ENCODE results near the gene DNAH1.

The DNAH1 gene

DNA sequence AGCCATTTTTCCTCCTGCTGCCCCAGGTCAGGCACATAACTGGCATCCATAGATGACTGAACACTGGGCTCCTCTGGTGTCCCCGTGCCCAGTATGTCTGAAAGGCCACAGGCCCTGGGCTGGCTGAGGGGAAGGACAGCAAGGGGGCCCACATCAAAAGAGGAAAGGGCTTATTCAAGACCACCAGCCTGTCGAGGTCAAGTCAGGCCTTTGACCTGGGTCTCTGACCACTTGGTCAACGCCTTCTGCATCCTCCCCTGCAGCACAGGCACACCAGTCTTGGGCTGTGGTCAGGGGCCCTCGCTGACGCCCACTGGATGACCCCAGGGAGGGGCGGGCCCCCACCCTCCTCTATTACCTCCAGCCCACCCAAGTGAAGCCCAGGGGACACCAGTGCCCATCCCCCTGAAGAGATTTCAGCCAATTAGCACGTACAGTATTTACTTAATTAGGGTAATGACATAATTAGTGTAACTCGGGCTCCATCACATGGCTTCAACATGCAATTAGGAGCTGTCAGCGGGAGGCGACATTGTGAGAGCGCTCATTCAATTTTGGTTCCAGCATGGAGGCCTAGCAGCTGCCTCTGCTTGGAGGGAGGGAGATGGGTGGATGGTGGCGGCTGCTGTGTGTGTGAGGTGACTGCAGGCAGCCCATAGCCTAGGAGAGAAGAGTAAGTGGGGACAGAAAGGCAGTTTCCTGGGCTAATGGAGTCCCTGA is 13.5 kb upstream of the DNAH1 start:
- no peak for DNase-seq
- intact Hi-C loops (cut with DNase I): no loop called here

DNA sequence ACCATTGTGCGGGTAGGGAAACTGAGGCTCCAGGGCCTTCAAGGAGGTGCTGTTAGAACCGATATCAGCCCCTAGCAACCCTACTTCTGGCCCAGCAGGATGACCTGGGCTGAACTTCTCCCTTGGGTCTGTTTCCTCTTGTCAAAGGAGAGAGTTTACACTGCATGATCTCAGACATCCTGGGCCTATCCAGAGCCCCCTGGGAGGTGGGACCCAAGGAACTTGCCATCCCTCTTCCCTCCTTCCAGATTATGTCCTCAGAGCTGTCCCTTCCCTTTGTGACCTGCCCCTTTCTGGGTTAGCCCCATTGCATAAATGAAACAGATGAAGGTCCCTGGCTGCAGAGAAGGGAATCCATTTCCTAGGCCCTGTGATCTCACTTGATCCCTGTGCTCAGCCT is 12.3 kb upstream of the DNAH1 start:
- no peak for DNase-seq
- intact Hi-C loops (cut with DNase I): no loop called here

DNA sequence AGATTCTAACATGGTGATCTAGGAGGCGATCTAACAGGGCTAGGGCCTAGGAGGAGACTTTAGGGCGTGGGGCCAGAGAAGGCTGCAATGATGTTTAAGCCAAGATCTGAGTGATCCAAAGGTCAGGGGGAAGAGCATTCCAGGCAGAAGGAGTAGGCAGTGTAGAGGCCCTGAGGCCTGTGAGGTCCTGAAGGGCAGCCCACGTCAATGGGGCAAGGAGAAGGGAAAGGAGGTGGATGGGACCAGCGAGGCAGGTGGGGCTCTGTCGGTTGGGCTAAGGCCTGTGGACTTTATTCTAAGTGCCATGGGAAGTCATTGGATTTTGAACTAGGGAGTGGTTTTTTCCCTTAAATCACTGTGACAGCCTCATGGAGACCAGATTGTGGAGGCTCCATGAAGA is 10.2 kb upstream of the DNAH1 start:
- DNase-seq: no peak
- intact Hi-C loops (cut with DNase I): no loop called here

DNA sequence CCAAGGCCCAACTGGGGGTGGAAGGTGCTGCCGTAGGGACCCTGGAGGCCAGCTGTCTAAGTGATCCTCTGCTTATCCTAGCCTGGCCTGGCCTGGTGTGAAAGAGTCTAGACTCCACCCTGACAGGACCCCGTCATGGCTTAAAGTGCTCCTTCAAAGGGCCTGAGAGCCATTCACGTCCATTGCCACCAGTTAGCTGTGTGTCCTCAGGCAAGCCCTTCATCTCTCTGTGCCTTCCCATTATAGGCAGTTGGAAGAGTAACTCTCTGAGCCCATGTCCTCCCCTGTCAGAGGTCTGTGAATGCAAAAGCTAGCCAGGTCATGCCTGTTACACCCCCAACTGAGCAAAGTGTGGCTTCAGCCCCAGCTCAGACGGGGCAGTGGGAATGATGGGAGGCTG is 9.1 kb upstream of the DNAH1 start:
- intact Hi-C loops (cut with DNase I): no loop called here
- DNase-seq: no peak

DNA sequence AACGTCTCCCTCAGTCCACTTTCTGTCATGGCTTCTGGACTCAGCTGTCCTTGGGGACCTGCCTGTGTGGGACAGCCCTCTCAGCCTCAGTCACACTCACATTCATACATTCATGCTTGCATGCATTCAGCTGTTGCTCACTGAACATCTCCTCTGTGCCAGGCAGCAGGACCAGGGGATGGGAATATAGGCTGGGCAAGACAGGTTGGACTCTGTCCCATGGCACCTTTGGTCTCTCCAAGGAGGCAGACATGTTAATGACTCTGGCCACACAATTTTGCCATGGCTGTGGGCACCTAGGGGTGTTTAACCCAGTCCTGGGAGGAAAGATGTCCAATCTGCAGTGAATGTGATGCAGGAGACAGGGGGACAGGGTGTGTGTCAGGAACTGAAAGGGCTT is 7.8 kb upstream of the DNAH1 start:
- intact Hi-C loops (cut with DNase I): no loop called here
- DNase-seq: no peak

DNA sequence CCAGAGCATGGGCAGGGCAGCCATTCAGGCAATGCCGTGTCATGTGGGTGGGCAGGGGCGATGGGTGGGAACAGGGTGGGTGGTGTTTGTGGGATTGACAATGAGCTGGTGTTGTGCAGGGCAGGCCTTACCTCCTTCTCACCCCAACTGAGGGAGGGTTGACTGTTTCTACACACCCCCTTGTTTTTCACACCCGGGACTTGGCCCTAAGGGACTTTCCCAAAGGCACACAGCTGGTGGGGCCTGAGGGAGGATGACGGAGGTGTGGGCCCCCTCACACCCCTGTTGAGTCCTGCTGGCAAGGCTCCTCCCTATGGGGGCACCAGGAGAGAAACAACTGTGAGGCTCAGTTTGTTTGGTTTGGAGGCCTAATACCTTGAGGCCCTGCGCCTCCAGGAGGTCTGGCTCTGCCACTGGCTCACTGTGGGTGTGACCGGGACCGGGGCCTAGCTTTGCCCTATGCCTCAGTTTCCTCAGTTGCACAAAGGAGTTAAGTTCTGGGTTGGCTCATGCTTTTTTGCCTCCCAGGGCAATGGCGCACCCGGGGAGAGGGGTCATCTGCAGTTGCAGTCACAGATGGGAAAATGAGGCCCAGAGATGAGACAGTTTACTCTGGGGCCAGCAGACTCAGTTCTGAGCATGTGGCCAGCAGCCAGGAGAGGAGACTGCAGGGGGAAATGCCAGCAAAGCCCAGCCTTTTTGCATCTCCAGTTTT is 5.1 kb upstream of the DNAH1 start:
- no peak for DNase-seq
- intact Hi-C loops (cut with DNase I): no loop called here

DNA sequence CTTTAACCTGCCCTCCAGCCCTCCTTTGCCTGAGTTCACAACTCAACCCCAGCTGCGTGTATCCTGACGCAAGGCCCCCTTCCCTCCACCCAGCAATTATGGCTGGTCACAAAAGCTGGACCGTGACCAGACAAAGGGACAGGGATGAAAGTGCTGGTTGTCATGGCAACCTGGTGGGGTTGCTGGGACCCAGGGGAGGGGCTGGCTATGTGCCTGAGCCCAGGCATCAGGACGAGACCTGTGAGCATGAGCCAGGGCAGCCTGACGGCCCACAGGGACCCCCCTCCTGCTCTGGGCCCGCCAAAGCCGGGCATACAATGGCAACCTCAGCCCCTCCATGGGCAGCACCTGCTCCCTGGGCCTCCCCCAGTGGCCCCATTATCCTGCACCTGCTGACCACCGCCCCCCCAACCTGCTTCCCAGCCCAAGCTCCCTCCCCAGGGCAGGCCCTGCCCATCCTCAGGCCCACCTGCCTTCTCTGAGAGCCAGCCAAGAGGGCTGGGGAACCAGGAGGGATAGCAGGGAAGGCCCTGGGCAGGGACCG is 4.5 kb upstream of the DNAH1 start:
- no peak for DNase-seq
- intact Hi-C loops (cut with DNase I): no loop called here

DNA sequence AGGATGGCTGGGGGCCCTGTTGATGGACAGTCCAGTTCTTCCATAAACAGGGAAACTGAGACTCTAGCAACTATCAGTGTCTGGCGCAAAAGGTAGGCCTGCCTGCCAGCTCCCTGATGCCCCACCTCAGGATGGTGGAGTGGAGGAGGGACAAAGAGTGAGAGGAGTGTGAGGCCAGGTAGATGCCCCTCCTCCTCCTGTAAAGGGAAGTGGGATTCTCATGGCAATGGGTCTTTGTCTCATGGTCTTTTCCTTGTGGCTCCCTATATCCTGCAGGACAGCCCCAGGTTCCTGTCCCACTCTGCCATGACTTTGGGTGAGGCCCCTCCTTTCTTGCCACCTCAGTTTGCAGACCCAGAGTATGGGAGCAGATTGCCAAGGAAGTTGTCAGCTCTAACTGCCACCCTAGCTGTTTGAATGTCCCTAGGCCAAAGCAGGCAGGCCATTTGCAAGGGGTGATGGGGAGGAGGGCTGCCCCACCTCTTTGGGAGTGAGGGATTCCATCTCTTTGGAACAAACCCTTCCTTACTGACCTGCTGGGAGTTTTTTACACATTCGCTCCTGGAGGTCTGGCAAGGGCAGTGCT is 2.8 kb upstream of the DNAH1 start:
- DNase-seq: no peak

DNA sequence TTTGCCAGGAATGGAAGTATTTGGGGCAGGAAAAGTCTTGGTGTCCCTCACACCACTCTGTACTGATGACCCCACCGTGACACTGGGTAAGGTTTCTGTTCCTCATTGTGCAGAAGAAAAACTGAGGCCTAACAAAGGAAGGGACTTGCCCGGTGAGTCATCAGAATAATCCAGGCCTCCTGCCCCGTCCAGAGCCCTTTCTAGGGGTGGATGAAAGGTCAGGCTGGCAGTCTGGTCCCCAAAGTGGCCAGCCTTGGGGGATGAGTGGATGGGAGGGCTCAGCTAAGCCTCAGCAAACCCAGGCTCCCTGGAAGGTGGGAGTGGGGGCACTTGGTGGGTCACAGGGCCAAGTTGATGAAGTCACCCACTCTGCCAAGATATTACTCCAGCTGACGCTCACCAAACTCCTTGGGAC is 2.3 kb upstream of the DNAH1 start:
- DNase-seq: peak in 9 of 42 donors; percentile 4 to 60 (median 16)
- intact Hi-C loops (cut with DNase I): no loop called here

More for the DNA sequence above, 2.8 kb upstream of the DNAH1 start:
- intact Hi-C loops (cut with DNase I): no loop called here

DNA sequence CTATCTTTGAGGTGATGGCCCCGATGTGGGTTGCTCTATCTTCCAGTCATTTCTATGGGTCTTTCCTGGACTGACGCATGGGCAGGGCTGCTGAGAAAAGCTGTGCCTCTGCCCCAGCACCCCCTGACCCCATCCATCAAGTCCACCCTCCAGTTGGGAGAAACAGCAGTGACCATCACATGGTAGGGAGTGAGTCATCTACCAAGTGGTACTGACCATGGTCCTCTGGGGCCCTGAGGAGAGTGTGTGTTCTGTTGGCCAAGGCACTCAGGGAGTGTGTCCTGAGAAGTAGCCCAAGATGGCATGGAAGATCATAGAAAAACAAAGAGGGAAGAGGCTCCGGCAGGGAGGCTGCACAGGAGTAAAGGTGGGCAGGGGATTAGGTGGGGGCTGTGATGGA is 1.6 kb upstream of the DNAH1 start:
- no peak for DNase-seq
- intact Hi-C loops (cut with DNase I): no loop called here

DNA sequence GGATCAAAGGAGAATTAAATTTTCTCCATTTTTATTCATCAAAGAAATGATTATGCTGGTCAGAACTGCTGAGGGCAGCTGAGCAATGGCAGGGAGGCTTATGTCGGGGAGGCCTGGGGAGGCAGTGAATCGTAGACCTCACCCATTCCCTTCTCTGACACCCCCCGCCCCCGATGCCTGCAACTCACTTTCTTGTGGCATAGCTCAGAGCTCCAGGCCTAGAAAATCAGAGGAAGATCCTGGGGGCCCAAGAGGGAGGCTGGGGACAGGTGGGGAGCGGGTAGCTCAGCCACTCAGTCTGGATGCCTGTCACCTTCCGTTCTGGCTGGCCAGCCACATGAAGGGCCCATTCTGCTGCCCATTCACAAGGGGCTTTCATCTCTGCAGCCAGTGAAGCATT is 1.1 kb upstream of the DNAH1 start:
- intact Hi-C loops (cut with DNase I): no loop called here

DNA sequence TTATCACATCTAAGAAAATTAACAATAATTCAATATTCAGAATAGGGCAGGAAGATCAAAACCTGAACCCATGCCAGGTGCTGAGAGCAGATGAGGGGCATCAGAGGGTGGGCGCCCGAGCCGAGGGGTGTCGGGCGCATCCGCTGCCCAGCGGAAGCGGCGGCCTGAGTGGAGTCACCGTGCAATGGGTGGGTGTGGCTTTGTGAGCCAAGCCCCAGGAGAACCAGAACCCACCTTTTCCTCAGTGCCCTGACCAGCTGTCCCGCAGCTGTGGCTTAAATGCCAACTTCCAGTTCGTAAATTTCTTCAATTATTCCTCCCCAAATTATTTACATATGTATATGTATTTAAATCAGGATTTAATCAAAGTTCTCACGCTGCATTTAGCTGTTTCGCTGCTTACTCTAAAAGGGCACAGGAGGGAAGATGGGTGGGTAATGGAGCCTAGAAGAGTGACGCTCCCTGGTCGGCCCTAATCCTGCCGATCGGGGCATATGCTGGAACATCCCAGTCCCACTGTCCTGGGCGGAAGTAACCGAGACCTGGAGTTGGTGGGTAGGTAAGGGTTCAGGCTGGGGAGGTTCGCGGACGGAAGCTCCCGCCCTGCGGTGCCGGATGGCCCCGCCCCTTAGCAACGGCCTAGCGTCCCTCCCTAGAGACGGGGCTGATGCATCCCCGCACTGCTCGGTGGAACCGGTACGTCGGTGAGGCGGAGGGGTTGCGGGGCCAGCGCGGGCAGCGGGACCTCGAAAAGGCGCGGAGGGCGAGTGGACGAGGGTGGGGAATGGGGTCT is 1.3 kb downstream of the DNAH1 start:
- intact Hi-C loops (cut with DNase I): no loop called here
- peak in 18 of 42 donors; percentile 11 to 62 (median 32) for DNase-seq

More for the DNA sequence above, 1.1 kb upstream of the DNAH1 start:
- DNase-seq: no peak

DNA sequence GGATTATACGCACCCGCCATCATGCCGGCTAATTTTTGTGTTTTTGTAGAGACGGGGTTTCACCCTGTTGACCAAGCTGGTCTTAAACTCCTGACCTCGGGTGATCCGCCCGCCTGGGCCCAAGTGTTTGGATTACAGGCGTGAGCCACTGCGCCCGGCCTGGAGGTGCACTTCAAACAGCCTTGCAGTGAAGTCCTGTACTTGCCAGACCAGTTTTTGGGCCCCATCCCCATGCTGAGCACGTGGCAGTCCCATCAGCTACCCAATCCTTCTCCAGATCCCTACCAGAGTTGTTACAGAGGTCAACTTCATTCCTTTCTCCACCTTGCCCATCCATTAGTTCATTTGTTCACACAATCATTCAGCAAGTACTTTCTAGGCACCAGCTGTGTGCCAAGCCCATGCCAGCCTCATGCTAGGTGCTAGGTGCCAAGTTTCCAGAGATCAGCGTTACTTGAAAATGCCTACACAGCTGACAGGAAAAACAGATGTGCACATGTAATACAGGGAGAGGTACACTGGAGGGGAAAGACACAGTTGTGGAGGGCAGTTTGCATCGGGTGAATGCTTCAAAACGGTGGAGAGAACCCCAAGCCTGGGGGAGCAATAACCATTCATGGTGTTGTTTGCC is 2.2 kb downstream of the DNAH1 start:
- intact Hi-C loops (cut with DNase I): no loop called here
- no peak for DNase-seq

DNA sequence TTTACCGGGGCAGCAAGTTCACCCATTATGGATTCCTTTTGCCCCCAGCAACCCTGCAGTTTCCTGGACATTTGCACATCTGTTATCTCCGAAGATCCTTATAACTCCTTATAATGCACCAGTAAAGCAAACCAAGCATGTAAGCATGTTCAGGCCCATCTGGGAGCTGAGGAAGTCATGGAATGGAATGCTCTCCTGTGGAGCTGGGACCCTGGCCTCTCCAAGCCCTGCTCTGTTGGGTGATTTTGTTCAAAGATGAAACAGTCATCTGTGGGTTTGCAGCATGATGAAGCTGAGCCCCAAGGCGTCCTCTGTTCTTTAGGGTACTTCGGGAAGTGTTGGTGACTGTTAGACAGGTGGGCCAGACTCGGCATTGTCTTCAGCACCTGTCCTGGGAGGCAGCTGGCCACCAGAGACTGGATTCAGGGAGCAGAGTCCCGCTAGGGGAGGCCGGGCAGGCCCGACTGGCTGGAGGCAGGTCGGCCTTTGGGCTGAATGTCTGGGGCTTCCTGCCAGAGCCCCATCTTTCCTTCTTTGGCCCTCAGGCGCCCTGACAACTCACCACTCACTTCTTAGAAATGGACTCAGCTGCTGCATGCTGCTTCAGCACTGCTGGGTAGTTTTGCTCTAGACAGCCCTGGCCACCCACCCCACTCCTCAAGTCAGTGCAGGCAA is 3.9 kb downstream of the DNAH1 start:
- no peak for DNase-seq
- intact Hi-C loops (cut with DNase I): no loop called here

DNA sequence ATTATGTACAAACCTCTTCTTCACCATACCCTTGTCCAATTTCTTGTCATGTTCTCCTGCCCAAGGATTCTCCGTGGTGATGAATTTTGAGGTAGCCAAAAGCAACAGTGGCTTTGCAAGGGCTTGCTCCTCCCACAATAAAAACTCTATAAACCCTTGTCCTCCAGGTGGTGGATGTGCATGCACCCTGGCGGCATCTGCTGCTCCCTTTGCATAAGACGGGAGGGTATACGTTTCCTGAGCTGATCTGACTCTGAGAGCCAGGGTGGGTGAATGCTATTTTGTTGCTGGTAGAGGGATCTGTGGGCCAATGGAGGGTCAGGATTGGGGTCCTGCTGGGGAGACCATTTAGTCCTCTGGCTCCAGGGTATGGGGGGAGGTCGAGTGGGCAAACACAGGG is 5.4 kb downstream of the DNAH1 start:
- intact Hi-C loops (cut with DNase I): no loop called here
- no peak for DNase-seq

DNA sequence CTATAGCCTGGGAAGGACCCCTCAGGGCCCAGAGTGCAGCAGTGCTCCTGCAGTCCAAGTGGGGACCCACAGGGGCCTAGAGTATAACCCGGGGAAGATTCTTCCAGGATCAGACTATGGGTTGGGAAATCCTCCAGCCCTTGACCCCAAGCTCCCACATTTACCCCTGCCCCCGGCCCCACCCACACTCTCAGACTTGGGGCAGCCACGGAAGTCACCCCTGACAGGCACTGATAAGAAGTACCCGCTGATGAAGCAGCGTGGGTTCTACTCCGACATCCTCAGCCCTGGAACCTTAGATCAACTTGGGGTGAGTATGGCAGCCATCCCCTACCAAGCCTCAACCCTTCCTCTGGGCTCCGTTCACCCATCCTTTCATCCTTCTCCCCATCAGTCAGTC is 6.3 kb downstream of the DNAH1 start:
- no peak for DNase-seq
- intact Hi-C loops (cut with DNase I): no loop called here

DNA sequence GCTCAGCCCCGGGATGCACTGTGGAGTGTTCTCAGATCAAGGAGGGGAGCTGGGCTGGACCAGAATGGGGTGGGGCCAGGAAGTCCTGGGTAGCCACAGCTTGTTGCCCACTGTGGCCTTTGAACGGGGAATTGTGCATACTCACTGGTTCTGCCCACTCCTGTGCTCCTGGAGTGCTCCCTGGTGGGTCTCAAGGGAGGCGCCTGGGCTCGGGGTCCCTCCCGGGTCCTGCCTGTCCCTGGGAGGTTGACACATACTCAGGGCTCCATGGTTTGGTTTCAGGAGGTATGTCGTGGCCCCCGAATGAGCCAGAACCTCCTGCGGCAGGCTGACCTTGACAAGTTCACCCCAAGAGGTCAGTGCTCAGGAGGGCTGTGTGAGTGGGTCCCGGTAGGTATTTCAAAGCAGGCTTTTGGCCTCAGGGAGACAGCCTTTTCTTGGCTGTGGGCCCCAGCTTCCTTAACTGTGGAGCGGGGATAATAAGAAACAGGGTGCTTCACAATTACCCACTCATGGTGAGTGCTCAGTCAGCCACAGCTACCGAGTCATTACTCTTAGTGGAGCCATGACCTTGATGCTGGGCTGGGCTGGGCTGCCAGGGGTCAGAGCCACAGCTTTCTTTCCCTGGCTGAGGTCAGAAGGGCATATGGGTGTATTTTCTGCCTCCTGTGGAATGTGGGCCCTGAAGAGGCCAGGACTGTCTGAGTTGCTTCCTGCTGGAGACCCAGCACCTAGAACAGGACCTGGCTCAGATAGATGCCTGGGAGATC is 7.6 kb downstream of the DNAH1 start:
- no peak for DNase-seq
- intact Hi-C loops (cut with DNase I): no loop called here

DNA sequence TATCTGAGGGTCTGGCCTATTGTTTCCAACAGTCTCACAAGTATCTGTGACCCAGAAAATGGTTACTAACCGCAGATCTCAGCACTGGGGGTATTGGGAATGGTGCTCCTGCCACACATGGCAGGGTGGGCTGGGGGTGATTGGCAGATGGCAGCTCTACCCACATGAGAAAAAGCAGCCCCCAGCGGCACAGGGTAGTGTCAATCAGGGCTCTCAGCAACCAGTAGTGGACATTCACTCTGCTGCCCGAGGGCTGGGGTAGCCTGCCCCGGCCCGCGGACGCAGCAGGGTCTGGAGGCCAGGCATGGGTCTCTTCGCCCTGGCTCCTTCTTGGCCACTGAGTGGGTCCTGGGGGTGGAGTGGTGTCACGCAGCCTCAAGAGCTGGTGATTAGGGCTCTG is 8.6 kb downstream of the DNAH1 start:
- DNase-seq: no peak
- intact Hi-C loops (cut with DNase I): no loop called here
